Heart right ventricle (tissue), 16 donors: ENCODE results near the gene PLEKHG4B. TPM values are rescaled to one million over a fixed set of nuclear protein-coding genes. Genes with fewer than 3 reads are reported as not detected.

Experiments
- ATAC-seq, 8 donors: fragments of 200-7000 bp; cut with Tn5 transposase; one replicate each; pipeline ENCODE4 v1.9.1; 2020; ENCODE audit warnings: mild to moderate bottlenecking in 8 of 8, moderate library complexity in 8 of 8, moderate number of reproducible peaks in 1 of 8
- DNase-seq, 2 donors: peaks; one replicate each; pipeline ENCODE4 v3.0.0-alpha.2; 2020
- H3K27ac ChIP-seq, 10 donors: fragments of 200-600 bp; sonication (generic) in 2 of 10; one replicate each; pipeline versions ENCODE4 v1.5.0 to v1.8.0; 2020 to 2022; ENCODE audit warnings: mild to moderate bottlenecking in 3 of 10
- H3K27me3 ChIP-seq, 7 donors: fragments of 200-600 bp; one replicate each; pipeline ENCODE4 v1.8.0; 2021 to 2022; ENCODE audit warnings: mild to moderate bottlenecking in 2 of 7
- H3K36me3 ChIP-seq, 9 donors: fragments of 200-600 bp; sonication (generic) in 1 of 9; one replicate each; pipeline versions ENCODE4 v1.5.0 to v1.8.0; 2020 to 2022; ENCODE audit warnings: mild to moderate bottlenecking in 2 of 9
- H3K4me1 ChIP-seq, 9 donors: fragments of 200-600 bp; sonication (generic) in 1 of 9; one replicate each; pipeline versions ENCODE4 v1.5.0 to v1.8.0; 2020 to 2022; ENCODE audit warnings: mild to moderate bottlenecking in 4 of 9
- H3K4me3 ChIP-seq, 10 donors: fragments of 200-600 bp; sonication (generic) in 2 of 10; one replicate each; pipeline versions ENCODE4 v1.5.0 to v1.8.0; 2020 to 2022; ENCODE audit warnings: mild to moderate bottlenecking in 7 of 10, moderate library complexity in 2 of 10
- H3K9me3 ChIP-seq, 11 donors: fragments of 200-600 bp in 10 of 11; sonication (generic) in 2 of 11; one replicate each; pipeline versions ENCODE4 v1.5.0 to v1.8.0; 2013 to 2022; ENCODE audit warnings: mild to moderate bottlenecking in 2 of 11, control low read depth in 1 of 11, moderate library complexity in 1 of 11
- CTCF ChIP-seq, 9 donors: fragments of 200-600 bp; sonication (generic) in 2 of 9; IDR thresholded peaks; one replicate each; pipeline versions ENCODE4 v1.5.0 to v1.8.0; 2021 to 2022; ENCODE audit warnings: antibody characterized with exemption in 9 of 9, mild to moderate bottlenecking in 5 of 9, moderate library complexity in 1 of 9
- WGBS, 2 donors: extraction: QIAGEN DNeasy Blood & Tissue Kit; methylation state at CpG; one replicate each; pipeline ENCODE4 v1.1.7; 2013; ENCODE audit warnings: inconsistent platforms in 1 of 2; 5-methylcytosine and 5-hydroxymethylcytosine counted together
- intact Hi-C, 10 donors: fragments of 100-400 bp; cut with DNase I; formaldehyde crosslinking; loops; one replicate each; pipeline versions ENCODE4 v1.11.1 to v1.14.2; 2022
- polyA plus RNA-seq, 2 donors: library from polyadenylated mRNA; stranded (reverse); fragments of 200-250 nt; gene quantifications; one replicate each; pipeline ENCODE4 v1.2.3, GENCODE V29; 2013
- total RNA-seq, 10 donors: library from RNA; stranded (reverse); fragmentation: NEBNext Ultra II Directional in 3 of 10; extraction: Animal tissue kit (Norgen Biotek cat#: 25700) in 3 of 10; gene quantifications; one replicate each; pipeline versions ENCODE4 v1.2.1 to v1.2.4, GENCODE V29; 2021 to 2023
- donor health status: Arrhythmogenic right ventricular cardiomyopathy.
- donor health status: ischemic (EF 13 %, LVEDD 7.1; RV severe dilation, severe dysfunction).
- donor health status: healthy with polysubstance abuse.
- donor health status: DM: no; HTN: yes; CAD: no.
- donor health status: DM: no; HTN: no; CAD: no.
- donor health status: ischemic (EF 25% LVEDD 6.9; RV normal size, moderate dysfunction).
- donor health status: ischemic (EF 25% LVEDD 5.7; RV mildly dilated, moderate dysfunction).
- donor health status: healthy.
- donor health status: DM: yes; HTN: yes; CAD: no.
- donor health status: Ischemic cardiomyopathy.
- donor health status: ischemic (EF 35%, LVEDD 5.7; RV mildly dilated, moderate dysfunction).
- donor health status: nonischemic (EF 11% LVEDD 7.7; RV severe dilation, severe dysfunction).
- donor health status: DM: yes; HTN: yes; CAD: no.
- donor health status: PGD.
- donor health status: ischemic (EF 29% LVEDD 5.4; RV normal size, mild dysfunction).
- donor health status: nonischemic (EF 23%, LVEDD 6.1; RV moderate dilation, normal function).

Gene PLEKHG4B
- total and polyA plus RNA-seq, 12 donors: under 0.01 to 0.14 (median 0.05) TPM; not detected in 8

DNA sequence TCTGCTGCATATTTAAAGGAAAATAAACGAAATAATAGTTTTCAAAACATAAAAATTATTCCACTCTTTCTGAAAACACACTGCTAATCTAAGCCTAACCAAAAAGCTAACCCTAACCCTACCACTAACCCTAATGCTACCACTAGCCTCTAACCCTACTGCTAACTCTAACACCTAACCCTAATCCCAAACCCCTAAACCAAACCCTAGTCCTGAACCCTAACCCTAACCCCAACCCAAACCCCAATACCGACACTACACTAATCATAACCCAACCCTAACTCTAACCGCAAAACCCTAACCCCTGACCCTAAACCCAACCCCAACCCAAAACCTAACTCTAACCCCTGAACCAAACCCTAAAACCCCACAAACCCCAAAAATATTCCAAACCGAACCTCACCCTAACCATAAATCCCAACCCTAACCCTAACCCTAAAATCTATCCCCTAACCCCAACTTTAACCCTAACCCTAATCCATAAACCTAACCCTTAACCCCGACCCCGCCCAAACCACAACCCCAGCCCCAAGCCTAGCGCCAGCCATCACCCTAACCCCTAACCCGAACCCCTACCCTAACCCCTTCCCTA, 41.9 kb upstream of the PLEKHG4B start:
- H3K27ac ChIP-seq: no peak overlapping the region
- peaks cover 4 to 17% (median 8%) of the 10 kb centered on the region in 9 donors for H3K4me1 ChIP-seq
- H3K27me3 ChIP-seq: peaks cover 8 to 62% (median 42%) of the 10 kb centered on the region in 7 donors
- TF ChIP-seq CTCF (IDR thresholded peaks at IDR 0.05): no peak
- DNase-seq (no peak), ATAC-seq (no peak)
- H3K9me3 ChIP-seq: peaks cover 0 to 6% (median 0%) of the 10 kb centered on the region in 11 donors
- no peak overlapping the region for H3K4me3 ChIP-seq
- H3K36me3 ChIP-seq: no peaks in the 10 kb centered on the region
- WGBS, 2 donors: 91 to 94% methylated on average over 8 of the region's 8 CpGs
- intact Hi-C loops: no loop called here

DNA sequence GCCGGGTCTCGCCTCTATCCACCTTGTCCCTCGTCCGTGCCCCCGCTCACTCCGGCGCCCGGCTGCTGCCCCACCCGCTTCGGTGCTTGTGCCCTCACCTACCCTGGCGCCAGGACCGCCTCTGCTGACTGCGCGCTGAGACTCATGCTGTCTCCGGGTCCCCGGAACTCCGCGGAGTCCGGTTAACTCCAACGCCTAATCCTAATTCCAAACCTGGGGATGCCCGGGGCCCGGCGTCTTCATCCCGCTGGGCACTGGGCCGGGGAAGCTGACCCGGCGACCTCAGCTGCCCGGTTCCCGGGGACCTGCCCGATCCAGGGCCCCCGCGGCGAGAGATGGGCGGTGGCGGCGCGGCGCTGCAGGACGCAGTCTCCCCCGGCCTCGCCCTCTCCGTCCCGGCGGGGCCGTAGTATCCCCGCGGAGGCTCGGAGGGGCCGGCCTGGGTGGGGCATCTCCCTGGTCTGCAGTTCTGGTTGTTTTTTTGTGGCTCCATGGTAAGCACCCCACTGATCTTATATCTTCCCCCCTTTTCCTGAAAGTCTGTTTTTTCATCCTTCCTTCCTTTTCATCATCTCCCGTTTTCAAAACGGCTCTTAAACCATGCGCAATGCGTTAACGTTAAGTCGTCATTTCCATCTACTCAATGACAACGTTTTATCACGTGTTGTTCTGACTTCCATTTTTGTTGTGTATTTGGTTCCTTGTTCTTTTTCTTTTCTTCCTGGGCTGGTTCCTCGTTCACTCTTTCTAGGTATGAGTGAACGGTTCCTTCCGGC, 41.1 kb upstream of the PLEKHG4B start:
- no peak for ATAC-seq
- TF ChIP-seq CTCF (IDR thresholded peaks at IDR 0.05): no peak
- peaks cover 8 to 70% (median 50%) of the 10 kb centered on the region in 7 donors for H3K27me3 ChIP-seq

GRCh38 chr5:51500-51823, 40.5 kb upstream of the PLEKHG4B start:
- TF ChIP-seq CTCF (IDR thresholded peaks at IDR 0.05): no peak
- peaks cover 8 to 71% (median 55%) of the 10 kb centered on the region in 7 donors for H3K27me3 ChIP-seq
- no peak overlapping the region for H3K27ac ChIP-seq
- 76 to 78% methylated on average over 24 of the region's 24 CpGs for WGBS, 2 donors
- peaks cover 0 to 6% (median 0%) of the 10 kb centered on the region in 11 donors for H3K9me3 ChIP-seq
- ATAC-seq: no peak
- H3K4me3 ChIP-seq: no peak overlapping the region
- intact Hi-C loops: no loop called here
- no peaks in the 10 kb centered on the region for H3K36me3 ChIP-seq
- peaks cover 4 to 17% (median 8%) of the 10 kb centered on the region in 9 donors for H3K4me1 ChIP-seq
- DNase-seq: no peak

More for the DNA sequence above, 41.1 kb upstream of the PLEKHG4B start:
- Histone ChIP-seq H3K4me1 (peaks cover 4 to 17% (median 8%) of the 10 kb centered on the region in 9 donors), H3K4me3 (no peak overlapping the region), H3K9me3 (peaks cover 0 to 6% (median 0%) of the 10 kb centered on the region in 11 donors), H3K27ac (no peak overlapping the region), H3K36me3 (no peaks in the 10 kb centered on the region)
- WGBS, 2 donors: 71 to 79% methylated on average over 60 of the region's 60 CpGs
- intact Hi-C loops: no loop called here
- DNase-seq: no peak

DNA sequence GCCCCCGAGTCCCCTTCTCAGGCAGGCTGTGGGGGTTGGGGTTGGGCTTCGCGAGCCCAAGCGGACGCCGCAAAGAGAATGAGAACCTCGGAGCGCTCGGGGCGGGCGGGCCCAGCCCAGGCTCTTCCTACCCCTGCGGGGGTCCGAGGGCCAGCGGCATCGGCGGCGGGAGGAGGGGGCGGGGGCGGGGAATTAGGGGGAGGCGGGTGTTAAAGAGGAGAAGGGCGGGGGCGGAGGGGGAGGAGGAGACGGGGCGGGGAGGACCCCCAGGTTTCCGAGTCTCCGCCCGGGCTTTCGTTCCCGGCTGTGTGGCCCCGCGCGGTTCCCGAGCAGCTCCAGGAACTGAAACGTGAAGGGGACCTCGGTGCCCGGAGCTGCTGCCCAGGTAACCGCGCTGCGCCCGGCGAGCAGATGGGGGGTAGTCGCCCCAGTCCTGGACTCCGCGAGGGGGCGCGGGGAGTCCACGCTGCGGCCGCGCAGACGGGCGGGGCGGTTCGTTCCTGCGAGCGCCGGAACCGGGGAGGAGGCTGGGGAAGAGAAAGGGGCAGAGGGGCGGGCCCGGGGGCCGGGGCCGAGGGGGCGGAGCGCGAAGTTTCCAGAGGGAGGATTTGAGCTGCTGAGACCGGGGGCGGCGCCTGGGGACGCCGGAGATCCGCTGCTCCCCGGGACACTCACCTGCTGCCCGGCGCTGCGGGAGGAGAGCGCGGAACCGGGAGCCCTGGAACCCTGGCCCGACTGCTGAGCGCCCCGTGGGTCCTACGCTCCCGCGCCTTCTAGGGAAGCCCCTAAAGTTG, 38.4 kb upstream of the PLEKHG4B start:
- intact Hi-C loops: no loop called here
- H3K27ac ChIP-seq: no peak overlapping the region
- DNase-seq (no peak), ATAC-seq (peak; percentile 37 to 66 (median 53))
- H3K27me3 ChIP-seq: peaks cover 8 to 65% (median 52%) of the 10 kb centered on the region in 7 donors
- peaks cover 4 to 17% (median 8%) of the 10 kb centered on the region in 9 donors for H3K4me1 ChIP-seq
- no peaks in the 10 kb centered on the region for H3K36me3 ChIP-seq
- H3K4me3 ChIP-seq: peak overlapping the region; percentile 14 to 60 (median 52)
- H3K9me3 ChIP-seq: peaks cover 0 to 6% (median 0%) of the 10 kb centered on the region in 11 donors
- WGBS, 2 donors: 0 to 1% methylated on average over 58 to 83 of the region's 84 CpGs
- peak in 1 of 9 donors; percentile 3 for TF ChIP-seq CTCF (IDR thresholded peaks at IDR 0.05)
